ENCODE data around the gene UMOD.
"Not testable (repeated sequence)": the region's sequence is repeated elsewhere in the genome, so short reads cannot be mapped to it uniquely, and the experiment has no call there.

UMOD gene

GRCh38 chr16:20319406-20319805, 33.1 kb downstream of the UMOD start:
- DNase-seq = no peak

GRCh38 chr16:20318437-20318836, 34.1 kb downstream of the UMOD start:
- DNase-seq = no peak

- no peak for DNase-seq
These were observed 34.5 kb downstream of the UMOD start for GRCh38 chr16:20318006-20318405.

- no peak for DNase-seq
These were observed 35.4 kb downstream of the UMOD start for GRCh38 chr16:20317117-20317516.

- DNase-seq = no peak
These were observed 35.8 kb downstream of the UMOD start for GRCh38 chr16:20316715-20317114.

GRCh38 chr16:20315764-20316163, 36.8 kb downstream of the UMOD start:
- no peak for DNase-seq

GRCh38 chr16:20314575-20314974, 37.9 kb downstream of the UMOD start:
- DNase-seq = no peak

GRCh38 chr16:20313741-20314140, 38.8 kb downstream of the UMOD start:
- DNase-seq = no peak

GRCh38 chr16:20312536-20313095, 39.9 kb downstream of the UMOD start:
- DNase-seq = not testable (repeated sequence)

GRCh38 chr16:20311548-20311947, 41.0 kb downstream of the UMOD start:
- no peak for DNase-seq

GRCh38 chr16:20310421-20311395, 41.8 kb downstream of the UMOD start:
- no peak for DNase-seq

GRCh38 chr16:20309786-20310185, 42.7 kb downstream of the UMOD start:
- DNase-seq = no peak

- DNase-seq = no peak
These were observed 43.5 kb downstream of the UMOD start for GRCh38 chr16:20308801-20309590.

- DNase-seq = no peak
These were observed 44.2 kb downstream of the UMOD start for GRCh38 chr16:20308266-20308665.

- no peak for DNase-seq
These were observed 44.7 kb downstream of the UMOD start for GRCh38 chr16:20307791-20308190.

GRCh38 chr16:20307240-20307671, 45.3 kb downstream of the UMOD start:
- DNase-seq = no peak

- no peak for DNase-seq
These were observed 46.1 kb downstream of the UMOD start for GRCh38 chr16:20306401-20306800.

GRCh38 chr16:20303012-20303411, 49.5 kb downstream of the UMOD start:
- no peak for DNase-seq

GRCh38 chr16:20302389-20302788, 50.1 kb downstream of the UMOD start:
- no peak for DNase-seq

GRCh38 chr16:20301840-20302239, 50.7 kb downstream of the UMOD start:
- no peak for DNase-seq

GRCh38 chr16:20300312-20301097, 52.0 kb downstream of the UMOD start:
- DNase-seq = peak; percentile 16

GRCh38 chr16:20298452-20298851, 54.1 kb downstream of the UMOD start:
- DNase-seq = no peak

Measured in NK-92 treated with Interleukin-12 subunit alpha and Interleukin-12 subunit beta, amount 100 ng/mL, for 24 hours (cell line).